NCI-H1092 (cell line): ENCODE data around the gene PPP1R3A.
"Not testable (repeated sequence)": the region's sequence is repeated elsewhere in the genome, so short reads cannot be mapped to it uniquely, and the experiment has no call there.

Experiments used
- DNase-seq: peaks from one replicate; lab custom pipeline; 2025; lab: John Stamatoyannopoulos, UW

Gene PPP1R3A, protein sequence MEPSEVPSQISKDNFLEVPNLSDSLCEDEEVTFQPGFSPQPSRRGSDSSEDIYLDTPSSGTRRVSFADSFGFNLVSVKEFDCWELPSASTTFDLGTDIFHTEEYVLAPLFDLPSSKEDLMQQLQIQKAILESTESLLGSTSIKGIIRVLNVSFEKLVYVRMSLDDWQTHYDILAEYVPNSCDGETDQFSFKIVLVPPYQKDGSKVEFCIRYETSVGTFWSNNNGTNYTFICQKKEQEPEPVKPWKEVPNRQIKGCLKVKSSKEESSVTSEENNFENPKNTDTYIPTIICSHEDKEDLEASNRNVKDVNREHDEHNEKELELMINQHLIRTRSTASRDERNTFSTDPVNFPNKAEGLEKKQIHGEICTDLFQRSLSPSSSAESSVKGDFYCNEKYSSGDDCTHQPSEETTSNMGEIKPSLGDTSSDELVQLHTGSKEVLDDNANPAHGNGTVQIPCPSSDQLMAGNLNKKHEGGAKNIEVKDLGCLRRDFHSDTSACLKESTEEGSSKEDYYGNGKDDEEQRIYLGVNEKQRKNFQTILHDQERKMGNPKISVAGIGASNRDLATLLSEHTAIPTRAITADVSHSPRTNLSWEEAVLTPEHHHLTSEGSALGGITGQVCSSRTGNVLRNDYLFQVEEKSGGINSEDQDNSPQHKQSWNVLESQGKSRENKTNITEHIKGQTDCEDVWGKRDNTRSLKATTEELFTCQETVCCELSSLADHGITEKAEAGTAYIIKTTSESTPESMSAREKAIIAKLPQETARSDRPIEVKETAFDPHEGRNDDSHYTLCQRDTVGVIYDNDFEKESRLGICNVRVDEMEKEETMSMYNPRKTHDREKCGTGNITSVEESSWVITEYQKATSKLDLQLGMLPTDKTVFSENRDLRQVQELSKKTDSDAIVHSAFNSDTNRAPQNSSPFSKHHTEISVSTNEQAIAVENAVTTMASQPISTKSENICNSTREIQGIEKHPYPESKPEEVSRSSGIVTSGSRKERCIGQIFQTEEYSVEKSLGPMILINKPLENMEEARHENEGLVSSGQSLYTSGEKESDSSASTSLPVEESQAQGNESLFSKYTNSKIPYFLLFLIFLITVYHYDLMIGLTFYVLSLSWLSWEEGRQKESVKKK

DNA sequence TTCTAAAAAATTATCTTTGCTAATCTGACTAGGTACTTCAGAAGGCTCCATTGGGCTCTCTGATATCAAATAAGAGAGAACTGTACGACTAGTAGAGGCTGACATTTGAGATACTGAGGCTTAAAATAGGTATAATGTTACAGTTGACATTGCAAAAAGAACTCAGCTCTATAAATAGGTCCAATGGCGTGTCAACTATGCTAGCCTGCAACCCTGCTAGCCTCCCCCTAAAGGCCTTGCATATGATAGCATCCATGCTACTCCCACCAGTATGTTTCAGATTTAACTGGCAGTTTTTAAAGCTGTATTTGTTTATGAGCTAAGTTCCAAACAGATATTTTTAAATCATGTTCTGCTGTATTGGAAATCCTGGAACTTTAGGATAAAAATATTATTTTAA is at the start of gene PPP1R3A:
TSS of gene PPP1R3A (minus strand) at position 64 of the 400 bp plus-strand sequence. CDS start at position 51, 13 bp downstream.
- no peak for DNase-seq

DNA sequence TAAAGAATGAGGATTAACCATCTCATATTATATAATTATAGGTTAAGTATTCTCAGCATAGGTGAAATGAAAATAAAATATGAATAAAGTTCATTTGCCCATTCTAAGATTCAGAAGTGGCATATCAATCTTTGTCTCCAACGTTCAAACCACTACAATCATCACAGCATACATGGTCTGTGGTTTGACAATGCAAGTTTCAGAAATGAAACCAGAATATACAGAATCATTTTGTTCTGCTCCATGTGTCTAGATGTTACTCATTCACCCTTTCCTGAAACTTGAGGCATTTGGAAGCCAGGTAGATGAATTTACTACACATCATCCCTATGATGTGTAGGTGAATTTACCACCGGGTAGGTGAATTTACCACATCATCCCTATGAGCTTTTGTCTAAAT is 44.5 kb upstream of the PPP1R3A start:
- no peak for DNase-seq

DNA sequence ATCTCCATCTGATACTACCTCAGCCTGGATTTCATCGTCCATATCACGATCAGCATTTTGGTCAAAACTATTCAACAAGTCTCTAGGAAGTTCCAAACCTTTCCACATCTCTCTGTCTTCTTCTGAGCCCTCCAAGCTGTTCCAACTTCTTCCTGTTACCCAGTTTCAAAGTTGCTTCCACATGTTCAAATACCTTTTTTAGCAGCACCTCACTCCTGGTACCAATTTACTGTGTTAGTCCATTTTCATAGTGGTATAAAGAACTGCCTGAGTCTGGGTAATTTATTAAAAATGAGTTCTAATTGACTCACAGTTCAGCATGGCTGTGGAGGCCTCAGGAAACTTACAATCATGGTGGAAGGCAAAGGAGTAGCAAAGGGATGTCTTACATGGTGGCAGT is 41.1 kb upstream of the PPP1R3A start:
- DNase-seq: no peak

DNA sequence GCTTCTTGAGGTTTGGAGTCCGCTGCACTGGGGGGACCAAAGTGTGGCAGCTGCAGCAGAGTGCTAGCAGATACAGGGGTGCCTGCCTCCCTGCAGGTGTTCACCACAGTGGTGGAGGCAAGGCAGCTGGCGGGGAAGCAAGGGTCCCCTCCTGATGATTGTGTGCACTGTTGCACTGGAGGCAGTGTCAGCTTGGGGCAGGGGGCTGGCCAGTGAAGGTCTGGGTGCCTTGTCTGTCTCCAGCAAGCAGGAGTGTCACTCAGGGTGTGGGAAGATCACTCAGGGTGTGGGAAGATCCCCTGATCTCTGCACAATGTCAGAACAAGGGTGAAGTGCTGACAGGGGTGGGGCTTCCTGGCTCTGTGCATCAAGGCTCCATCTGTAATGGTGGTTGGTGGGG is 36.3 kb upstream of the PPP1R3A start:
- no peak for DNase-seq

DNA sequence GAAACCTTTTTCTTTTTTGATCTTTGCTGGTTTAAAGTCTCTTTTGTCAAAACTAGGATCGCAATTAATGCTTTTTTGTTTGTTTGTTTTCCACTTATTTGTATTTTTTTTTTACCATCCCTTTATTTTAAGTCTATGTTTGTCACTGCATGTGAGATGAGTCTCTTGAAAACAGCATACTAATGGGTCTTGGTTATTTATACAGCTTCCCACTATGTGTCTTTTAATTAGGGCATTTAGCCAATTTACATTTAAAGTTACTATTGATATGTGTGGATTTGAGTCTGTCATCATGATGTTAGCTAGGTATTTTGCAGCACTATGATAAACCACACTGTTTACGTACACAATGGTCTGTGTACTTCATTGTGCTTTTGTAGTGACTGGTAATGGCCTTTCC is 34.7 kb upstream of the PPP1R3A start:
- no peak for DNase-seq

DNA sequence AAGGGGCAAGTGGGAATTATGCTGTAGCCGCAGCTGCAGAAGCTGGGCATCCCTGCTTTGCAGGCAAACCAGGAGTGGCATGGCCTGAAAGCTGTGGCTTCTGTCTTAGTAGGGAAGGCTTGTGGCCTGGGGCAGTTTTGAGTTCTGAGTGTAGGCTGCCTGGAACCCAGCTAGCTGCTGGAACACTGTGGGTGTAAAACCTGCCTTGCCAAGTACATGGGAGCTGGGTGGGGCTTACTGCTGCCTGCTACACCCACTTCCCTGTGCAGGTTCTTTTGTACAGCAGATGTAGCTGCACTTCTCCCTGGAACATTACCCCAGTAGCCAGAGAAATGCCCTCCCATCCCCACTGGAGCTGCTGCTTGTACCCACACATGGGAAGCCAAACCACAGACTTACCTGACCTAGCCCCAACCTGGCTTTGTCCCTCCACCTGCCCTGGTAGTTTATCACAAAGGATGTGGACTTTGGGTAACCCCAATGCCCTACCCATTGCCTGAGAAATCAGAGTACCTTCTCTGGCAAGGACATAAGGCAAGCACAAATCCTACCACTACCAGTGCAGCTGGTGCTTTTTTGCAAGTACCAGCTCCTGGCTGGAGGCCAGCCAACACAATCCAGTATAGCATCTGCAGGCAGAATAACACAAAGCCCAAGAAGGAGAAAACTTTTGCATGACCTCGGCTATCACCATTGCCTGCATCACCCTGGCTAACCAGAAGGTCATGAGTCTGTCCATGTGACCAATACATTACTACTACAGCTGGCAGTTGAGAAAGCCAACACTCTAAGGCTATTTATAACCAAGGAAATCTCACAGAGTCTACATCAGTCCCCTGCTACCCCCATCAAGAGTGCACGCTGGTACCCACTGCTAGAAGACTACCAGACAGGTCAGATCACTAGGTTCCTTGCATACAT is 26.5 kb upstream of the PPP1R3A start:
- DNase-seq: peak; percentile 18

DNA sequence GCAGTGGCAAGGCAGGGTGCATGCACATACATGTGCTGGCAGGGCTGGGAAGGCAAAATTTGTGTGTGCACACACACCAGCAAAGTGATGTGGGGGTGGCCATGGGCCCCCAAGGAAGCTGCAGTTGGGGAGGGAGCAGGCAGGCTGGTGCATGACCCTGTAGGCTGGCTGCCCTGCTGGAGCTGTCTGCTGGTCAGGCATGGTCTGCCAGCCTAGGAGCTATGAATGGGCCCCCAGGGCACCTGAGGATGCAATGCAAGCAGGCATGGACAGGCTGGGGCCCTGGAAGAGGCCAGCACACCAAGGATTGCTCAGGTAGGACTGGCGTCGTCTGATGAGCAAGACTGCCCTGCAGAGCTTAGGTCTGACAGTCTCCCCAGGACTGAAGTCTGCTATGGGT is 18.2 kb upstream of the PPP1R3A start:
- DNase-seq: no peak

DNA sequence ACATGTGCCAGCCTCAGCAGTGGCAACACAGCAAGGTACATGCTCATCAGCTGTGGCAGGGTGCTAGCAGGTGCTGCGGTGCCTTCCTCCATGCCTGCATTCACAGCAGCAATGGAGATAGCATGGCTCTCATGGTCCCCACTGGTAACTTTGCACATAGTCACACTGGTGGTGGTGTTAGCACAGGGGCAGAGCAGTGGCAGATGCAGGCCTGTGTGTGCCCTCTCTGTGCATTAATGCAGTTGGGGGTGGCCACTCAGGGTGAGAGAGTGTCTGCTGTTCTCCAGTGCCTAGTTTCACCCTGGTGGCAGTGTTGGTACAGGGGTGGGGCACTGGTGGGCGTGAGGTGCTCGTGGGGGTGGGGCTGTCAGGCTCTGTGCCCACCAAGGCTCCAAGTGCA is 17.7 kb upstream of the PPP1R3A start:
- DNase-seq: no peak

DNA sequence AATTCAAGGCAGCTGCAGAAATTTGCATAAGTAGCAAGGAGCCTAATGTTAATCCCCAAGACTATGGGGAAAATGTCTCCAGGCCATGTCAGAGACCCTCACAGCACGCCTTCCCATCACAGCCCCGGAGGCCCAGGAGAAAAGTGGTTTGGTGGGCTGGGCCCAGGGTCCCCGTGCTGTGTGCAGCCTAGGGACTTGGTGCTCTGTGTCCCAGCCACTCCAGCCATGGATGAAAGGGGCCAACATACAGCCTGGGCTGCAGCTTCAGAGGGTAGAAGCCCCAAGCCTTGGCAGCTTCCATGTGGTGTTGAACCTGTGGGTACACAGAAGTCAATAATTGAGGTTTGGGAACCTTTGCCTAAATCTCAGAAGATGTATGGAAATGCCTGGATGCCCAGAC is 10.6 kb upstream of the PPP1R3A start:
- DNase-seq: not testable (repeated sequence)

DNA sequence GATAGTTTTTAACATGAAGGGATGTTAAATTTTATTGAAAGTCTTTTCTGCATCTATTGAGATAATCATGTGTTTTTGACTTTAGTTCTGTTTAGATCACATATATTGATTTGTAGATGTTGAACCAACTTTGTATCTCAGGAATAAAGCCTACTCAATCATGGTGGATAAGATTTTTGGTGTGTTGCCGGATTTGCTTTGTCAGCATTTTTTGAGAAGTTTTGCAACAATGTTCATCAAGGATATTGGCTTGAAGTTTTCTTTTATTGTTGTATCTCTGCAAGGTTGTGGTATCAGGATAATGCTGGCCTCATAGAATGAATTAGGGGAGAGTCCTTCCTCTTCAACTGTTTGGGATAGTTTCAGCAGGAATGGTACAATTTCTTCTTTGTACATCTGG is 9.3 kb upstream of the PPP1R3A start:
- DNase-seq: no peak

DNA sequence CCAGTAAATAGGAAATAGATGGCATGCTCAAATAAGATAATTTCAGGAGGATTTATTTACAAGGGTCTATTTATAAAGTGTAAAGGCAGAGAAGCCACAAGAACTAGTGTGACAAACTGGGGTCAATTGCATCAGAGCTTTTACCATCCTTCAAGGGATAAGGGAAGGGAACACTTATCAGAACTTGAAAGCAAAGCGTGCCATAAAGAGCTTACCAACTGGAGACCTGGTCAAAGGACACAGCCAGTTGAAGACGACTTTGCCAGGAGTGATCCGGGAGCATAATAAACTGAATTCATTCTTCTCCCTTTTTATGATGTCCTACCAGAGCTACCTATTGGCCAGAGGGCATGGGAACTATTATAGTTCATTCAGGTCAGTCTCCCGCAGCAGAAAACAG is 3.2 kb upstream of the PPP1R3A start:
- DNase-seq: no peak

DNA sequence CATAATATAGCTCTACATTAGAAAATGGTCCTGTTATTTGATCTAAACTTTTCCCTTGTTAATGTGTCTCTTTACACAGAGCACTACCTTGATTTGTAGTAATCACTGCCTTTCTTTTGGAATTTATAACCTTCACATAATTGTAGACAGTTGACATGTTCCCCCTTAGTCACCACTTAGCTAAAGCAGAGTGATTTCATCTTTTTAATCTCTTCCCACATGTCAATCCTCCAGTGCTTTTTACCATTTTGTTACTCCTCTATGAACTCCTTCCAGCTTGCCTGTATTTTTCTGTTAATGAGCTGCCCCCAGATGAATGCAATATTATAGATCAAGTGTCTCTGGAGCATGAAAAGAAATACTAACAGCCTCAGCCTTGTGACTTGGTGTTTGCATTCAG is 2.6 kb upstream of the PPP1R3A start:
- DNase-seq: no peak

DNA sequence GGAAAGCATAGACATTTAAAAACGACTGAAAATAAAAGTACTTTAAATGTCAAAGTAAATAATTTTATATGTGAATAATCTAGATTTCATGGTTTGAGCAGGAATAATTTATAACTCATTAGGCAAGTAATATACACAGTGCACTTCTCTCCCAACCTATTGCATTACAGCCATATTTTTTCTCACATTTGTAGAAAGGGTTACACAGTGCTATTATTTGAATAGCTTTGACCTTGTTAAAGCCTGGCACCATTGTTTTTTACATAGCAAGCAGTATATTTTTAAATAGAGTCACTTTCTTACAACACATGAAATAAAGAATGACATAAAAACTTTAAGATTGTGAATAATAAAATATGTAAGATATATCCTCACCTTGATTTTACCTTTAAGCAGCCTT is 969 bp downstream of the PPP1R3A start:
- no peak for DNase-seq

DNA sequence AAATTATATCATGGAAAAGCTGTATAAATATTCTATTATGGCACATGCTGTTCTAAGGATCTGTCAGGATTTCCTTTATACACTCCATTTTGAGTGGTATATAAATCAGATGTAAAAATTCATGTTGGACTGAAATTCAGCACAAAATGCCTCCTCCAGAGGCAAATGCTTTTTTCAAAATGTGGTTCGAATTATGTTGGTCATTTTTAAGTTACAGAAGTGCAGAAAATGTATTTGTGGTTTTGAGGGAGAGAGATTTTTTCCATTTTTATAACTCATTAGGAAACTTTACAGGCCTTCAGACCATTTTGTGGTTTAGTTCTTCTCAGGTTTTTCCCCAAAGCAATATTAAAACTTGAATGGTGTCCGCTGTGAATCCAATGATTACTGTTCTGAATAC is 2.9 kb downstream of the PPP1R3A start:
- DNase-seq: no peak

DNA sequence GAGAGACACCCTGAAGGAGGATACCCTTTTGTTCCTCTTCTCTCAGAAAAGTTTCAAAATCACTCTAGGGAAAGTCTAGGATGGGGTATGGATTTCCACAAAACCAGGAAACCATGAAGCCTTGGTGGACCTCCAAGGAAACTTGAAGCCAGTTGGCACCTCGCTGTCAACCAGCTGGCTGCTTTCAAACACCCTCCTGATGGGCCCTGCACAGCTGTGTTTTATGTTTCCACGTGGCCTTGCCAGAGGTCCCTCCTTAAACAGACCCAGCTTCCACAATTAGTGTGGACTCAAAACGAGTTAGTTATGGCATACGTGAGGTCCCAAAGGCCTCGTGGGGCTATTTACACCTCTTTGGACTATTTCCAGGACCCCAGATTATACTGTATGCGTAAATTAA is 5.9 kb downstream of the PPP1R3A start:
- DNase-seq: no peak

DNA sequence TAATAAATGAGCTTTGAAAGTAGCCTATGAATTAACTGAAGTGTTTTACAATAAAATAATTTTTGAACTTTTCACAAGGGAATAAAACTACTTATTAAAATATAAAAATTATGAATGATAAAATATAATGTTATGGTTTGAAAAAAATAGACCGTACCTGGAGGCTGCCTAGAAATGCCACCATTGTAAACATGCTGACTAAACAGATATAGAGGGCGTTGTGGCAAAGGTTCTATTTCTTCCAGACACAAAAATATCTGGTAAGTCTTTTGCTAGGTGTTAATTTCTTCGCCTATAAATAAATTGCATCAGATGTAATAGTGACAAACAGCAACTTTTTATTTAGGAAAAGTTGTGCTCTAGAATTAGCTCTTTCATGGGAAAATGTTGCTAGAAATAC is 11.2 kb downstream of the PPP1R3A start:
- no peak for DNase-seq

DNA sequence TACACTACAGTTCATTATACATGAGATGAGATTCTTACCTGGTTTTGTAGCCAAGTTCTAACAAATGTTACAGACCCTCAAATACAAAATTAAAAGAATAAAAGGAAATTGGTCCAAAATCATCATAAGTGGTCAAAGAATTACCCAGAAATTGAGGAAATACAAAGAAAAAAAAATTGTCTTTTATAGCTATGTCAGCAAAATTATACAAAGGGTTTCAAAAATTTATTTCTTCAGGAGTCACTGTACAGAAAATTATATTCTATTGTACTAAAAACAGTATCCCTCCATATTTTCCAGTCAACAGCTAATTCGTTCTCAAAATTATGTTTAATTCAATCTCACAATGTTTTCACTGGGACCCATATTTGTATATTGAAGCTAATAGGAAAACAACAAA is 14.3 kb downstream of the PPP1R3A start:
- no peak for DNase-seq

DNA sequence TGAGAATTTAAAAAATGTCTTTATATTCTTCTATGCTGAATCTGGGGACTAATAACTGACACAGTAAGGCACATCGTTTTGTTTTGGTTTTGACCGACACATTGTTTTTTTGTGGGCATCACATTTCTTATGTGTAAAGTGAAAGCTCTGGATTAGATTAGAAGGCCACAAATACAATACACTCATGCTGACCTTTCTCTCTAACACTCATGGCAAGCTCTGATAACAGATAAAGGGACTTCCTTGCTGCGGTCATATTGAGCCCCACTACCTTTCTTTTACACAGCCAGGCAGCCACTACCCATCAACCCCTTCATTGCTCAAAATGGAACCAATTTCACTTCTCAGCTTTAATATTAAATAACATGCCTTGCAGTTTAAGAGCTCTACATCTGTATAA is 26.0 kb downstream of the PPP1R3A start:
- DNase-seq: no peak

DNA sequence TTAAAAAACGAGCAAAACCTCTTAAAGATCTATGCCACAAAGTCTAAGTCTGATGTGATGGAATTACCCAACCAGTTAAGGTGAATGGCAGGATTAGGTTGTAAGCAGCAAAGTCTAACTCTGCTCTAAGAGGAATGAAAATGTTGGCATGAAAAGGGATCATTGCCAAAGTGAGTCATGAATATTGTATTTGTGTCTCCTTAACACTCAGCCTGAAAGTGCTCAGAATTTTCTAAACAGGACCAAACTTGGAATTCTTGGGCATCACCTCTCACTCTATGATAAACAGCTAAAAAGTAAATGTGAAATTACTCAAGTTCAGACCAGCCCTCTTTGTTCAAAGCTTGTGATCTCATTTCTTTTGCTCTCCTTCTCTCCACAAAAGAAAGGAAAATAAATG is 27.0 kb downstream of the PPP1R3A start:
- no peak for DNase-seq

DNA sequence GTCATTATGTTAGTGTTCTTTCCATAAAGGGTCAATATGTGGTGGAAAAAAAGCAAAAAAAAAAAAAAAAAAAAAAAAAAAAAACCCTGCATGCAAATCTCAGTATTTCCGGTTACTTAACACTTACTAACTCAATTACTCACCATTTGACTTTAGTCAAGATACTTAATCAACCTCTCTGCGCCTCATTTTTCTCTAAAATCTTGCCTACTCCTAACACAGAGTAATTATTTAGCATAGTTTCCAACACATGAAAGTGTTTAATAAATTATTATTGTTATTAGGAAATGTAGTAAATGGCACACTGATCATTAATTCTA is 27.8 kb downstream of the PPP1R3A start:
- DNase-seq: no peak

DNA sequence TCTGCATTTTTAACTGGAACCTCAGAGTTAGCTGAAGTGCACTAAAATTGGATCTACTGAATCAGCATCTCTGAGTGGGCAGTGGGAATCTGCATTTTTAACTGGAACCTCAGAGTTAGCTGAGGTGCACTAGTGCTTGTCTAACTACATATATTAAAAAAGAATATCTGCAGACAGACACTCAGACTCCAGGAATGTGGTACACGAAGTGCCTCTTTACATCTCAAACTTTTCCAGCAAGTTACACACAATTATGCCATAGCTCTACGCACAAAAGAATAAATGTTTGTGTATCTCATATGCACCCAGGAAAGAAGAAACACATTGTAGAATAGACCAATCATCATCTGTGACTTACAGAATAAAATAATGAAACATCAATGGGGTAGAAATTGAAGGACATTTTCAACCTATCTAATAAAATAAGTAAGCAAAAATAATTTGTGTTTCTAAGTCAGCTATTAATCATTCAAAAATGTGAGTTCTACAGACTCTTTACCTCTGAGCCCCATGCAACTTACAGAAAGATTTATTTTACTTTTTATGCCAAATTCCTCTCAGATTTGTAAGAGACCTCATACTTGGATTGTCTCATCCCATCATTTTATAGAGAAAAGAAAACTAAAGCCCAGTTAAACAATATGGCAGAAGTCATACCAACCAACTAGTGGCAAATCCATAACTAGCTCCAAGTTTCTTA is 28.3 kb downstream of the PPP1R3A start:
- no peak for DNase-seq
